Vagina (tissue), 2 donors: Measurements from ENCODE around the gene ZBTB25. TPM values are rescaled to one million over a fixed set of nuclear protein-coding genes. Genes with fewer than 3 reads are reported as not detected.
A peak's percentile ranks its signal among the peaks of the same experiment; 100 is the strongest.

Source experiments
- DNase-seq, 2 donors: peaks; one replicate each; pipeline ENCODE4 v3.0.0-alpha.2; 2017; ENCODE audit errors: extremely low spot score in 2 of 2
- H3K27ac ChIP-seq: fragments of 200-600 bp; sonication (generic); one replicate; pipeline ENCODE4 v1.5.1; 2019
- H3K27me3 ChIP-seq: fragments of 200-600 bp; sonication (generic); one replicate; pipeline ENCODE4 v1.5.1; 2019
- H3K36me3 ChIP-seq, 2 donors: fragments of 200-600 bp; sonication (generic); one replicate each; pipeline ENCODE4 v1.5.1; 2017 to 2019
- H3K4me1 ChIP-seq: fragments of 200-600 bp; sonication (generic); one replicate; pipeline ENCODE4 v1.5.1; 2019
- H3K4me3 ChIP-seq, 2 donors: fragments of 200-600 bp; sonication (generic); 1 replicate in 1 of 2; 2 replicates in 1 of 2; pipeline ENCODE4 v1.5.1; 2016 to 2019
- H3K9me3 ChIP-seq: fragments of 200-600 bp; sonication (generic); one replicate; pipeline ENCODE4 v1.5.1; 2019
- POLR2A ChIP-seq, 2 donors: fragments of 450-650 bp; IDR thresholded peaks; one replicate each; pipeline ENCODE4 v1.6.1; 2017; ENCODE audit warnings: antibody characterized with exemption in 2 of 2, mild to moderate bottlenecking in 2 of 2, moderate library complexity in 2 of 2
- POLR2AphosphoS5 ChIP-seq, 2 donors: sonication (generic); formaldehyde crosslinking; IDR thresholded peaks; one replicate each; pipeline ENCODE4 v1.9.0; 2017; ENCODE audit warnings: antibody characterized with exemption in 2 of 2, mild to moderate bottlenecking in 2 of 2, low read depth in 1 of 2; ENCODE audit not compliant: insufficient read depth in 1 of 2
- intact Hi-C: fragments of 100-400 bp; cut with DNase I; formaldehyde crosslinking; loops from one replicate; pipeline ENCODE4 v1.15.1; 2023
- total RNA-seq: library from RNA; depleted of rRNA; stranded (reverse); fragments of >200 nt; gene quantifications from one replicate; pipeline ENCODE4 v1.2.3, GENCODE V29; 2016
- TF ChIP-seq, protein P1 (sequence below), 3 experiments: fragments of 450-650 bp in 2 of 3; fragments of 200-600 bp in 1 of 3; sonication (generic) in 1 of 3; IDR thresholded peaks; one replicate each; pipeline ENCODE4 v1.5.1; 2017 to 2019; ENCODE audit warnings: antibody characterized with exemption in 3 of 3, mild to moderate bottlenecking in 2 of 3, moderate library complexity in 2 of 3

ZBTB25 gene, protein sequence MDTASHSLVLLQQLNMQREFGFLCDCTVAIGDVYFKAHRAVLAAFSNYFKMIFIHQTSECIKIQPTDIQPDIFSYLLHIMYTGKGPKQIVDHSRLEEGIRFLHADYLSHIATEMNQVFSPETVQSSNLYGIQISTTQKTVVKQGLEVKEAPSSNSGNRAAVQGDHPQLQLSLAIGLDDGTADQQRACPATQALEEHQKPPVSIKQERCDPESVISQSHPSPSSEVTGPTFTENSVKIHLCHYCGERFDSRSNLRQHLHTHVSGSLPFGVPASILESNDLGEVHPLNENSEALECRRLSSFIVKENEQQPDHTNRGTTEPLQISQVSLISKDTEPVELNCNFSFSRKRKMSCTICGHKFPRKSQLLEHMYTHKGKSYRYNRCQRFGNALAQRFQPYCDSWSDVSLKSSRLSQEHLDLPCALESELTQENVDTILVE
- total RNA-seq, result 11.3 TPM

DNA sequence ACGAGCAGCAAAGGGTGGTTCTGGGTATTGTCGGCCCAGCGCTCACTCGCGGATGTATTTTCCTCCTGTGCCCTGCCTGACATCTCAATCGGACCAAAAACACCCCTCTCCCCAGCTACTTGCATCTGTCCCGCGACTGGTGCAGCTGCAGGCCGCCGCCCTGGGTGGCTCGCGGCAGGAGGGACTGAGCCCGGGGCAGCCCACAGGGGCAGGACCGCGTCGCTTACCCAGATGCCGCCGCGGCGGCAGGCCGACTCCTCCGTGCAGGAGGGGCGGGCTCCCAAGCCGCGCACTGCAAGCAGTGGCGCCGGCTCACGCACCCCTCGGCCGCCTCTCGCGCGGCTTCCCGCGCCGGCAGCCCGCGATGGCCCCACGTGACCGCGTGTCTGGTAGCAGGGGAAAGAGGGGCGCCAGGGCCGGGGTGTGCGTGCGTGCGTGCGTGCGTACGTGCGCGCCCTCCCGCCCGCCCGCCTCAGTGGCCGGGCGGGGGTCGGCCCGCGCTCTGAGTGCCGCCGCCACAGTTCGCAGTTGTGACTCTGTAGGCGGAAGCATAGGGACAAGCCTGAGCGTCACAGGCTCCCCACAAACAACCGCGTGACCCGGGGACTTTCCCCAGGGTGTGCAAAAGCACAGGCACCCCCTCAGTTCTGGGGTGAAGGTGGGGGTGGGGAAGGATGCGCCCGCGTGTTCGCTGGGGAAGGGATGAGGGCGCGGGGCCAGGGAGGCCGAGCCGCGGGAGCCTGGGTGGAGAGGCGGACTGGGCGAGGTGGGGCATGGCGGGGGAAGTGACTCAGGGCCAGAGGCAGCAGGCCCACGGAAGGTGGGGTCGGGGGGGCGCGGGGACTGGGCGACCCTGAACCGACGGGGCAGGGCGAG lies at the start of gene ZBTB25:
TSS of gene ZBTB25 (minus strand) at position 405 of the 876 bp plus-strand sequence. CDS start 13,305 bp downstream, outside the sequence.
- Histone ChIP-seq H3K36me3 (no peaks in the 10 kb centered on the region), H3K9me3 (no peaks in the 10 kb centered on the region), H3K4me1 (peaks cover 67% of the 10 kb centered on the region), H3K4me3 (peak within 1 kb of the TSS; percentile 68 to 90), H3K27ac (peak within 1 kb of the TSS; percentile 94), H3K27me3 (no peaks in the 10 kb centered on the region)
- intact Hi-C loops, result no loop called here
- TF ChIP-seq, protein P1, sequence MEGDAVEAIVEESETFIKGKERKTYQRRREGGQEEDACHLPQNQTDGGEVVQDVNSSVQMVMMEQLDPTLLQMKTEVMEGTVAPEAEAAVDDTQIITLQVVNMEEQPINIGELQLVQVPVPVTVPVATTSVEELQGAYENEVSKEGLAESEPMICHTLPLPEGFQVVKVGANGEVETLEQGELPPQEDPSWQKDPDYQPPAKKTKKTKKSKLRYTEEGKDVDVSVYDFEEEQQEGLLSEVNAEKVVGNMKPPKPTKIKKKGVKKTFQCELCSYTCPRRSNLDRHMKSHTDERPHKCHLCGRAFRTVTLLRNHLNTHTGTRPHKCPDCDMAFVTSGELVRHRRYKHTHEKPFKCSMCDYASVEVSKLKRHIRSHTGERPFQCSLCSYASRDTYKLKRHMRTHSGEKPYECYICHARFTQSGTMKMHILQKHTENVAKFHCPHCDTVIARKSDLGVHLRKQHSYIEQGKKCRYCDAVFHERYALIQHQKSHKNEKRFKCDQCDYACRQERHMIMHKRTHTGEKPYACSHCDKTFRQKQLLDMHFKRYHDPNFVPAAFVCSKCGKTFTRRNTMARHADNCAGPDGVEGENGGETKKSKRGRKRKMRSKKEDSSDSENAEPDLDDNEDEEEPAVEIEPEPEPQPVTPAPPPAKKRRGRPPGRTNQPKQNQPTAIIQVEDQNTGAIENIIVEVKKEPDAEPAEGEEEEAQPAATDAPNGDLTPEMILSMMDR (IDR thresholded peaks at IDR 0.05), result no peak
- TF ChIP-seq POLR2AphosphoS5 (IDR thresholded peaks at IDR 0.05; ENCODE audit: insufficient read depth in 1 of 2, low read depth in 1 of 2) (peak; percentile 17 to 83), POLR2A (IDR thresholded peaks at IDR 0.05) (peak in 1 of 2 donors; percentile 58)
- DNase-seq, result peak in 1 of 2 donors; percentile 95

DNA sequence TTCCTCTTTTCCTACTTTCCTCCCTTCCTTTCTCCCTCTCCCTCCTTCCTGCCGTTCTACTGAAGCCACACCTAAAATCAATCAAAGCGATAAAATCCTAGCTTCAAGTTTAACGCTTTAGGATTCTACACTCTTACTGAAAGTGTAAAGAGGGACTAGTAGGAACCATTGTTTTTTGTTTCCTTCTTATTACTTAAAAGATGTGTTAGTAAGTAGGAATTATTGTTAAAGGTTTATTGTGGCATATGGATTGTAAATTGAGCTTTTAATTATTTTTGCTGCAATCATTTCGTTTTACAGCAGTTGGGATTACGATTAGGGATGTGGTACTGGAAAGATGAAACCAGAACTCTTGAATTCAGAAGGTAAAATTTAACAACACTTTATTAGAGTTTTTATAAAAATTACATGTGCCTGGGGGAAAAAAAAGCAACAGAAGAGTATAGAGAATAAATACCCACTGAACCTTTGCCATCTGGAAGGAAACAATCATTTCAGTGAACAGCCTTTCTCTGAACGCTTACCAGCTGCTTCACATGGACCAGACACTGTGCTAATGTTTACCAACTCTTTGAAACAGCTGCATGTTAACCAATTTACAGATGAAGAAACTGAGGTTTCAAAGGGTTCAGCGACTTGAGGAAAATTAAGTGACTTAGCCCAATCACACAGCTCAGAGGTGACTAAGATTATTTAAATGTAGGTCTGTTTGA lies 47.1 kb upstream of the ZBTB25 start:
- Histone ChIP-seq H3K4me1 (peaks cover 16% of the 10 kb centered on the region), H3K36me3 (no peaks in the 10 kb centered on the region), H3K4me3 (no peak overlapping the region), H3K9me3 (no peaks in the 10 kb centered on the region), H3K27ac (peak overlapping the region; percentile 4), H3K27me3 (no peaks in the 10 kb centered on the region)
- DNase-seq, result no peak
- no peak for TF ChIP-seq POLR2A (IDR thresholded peaks at IDR 0.05)
- TF ChIP-seq, protein P1 (IDR thresholded peaks at IDR 0.05), result no peak
- no peak for TF ChIP-seq POLR2AphosphoS5 (IDR thresholded peaks at IDR 0.05; ENCODE audit: insufficient read depth in 1 of 2, low read depth in 1 of 2)
- intact Hi-C loops, result no loop called here

DNA sequence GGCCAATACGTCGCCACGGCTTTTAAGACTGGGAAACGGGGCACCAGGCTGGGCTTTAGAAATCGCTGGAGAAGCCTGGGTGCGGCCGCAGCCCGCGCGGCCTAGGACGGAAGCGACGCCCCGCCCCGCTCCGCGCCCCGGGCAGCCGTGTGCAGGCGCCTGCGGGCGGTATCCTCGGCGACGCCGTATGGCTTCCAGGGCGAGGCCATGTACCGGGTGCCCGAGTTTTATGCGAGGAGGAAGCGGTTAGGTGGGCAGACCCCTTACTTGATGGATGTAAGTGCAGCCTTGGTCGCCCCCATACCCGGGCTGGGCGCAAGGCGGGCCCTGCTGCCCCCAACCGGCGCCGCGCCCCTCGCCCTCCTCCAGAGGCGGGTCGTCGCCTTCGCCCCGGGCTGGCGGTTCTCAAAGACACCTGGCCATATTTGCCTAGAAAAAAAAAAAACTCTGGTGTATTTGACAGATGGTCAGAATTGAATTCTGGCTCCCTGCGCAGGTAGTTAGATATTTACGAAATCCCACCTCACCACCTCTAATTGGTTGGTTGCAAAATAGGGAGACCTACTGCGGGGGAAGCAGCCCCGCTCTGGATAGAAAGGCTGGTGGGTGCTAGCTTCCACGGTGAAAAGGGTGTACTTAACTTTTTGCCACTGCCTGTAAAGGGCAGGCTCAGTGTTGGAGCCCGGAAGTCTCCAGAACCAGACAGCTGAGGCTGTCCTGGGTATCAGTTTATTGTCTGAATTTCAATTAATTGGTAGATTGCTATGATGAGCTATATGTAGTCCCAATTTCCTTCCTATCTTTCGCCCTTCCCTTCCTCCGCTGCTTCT lies 46.4 kb upstream of the ZBTB25 start, which contains the start of gene PPP1R36:
TSS of gene PPP1R36 (plus strand) at position 171 of the 830 bp plus-strand sequence. CDS start at position 208, 37 bp downstream.
- no peaks in the 10 kb centered on the region for H3K9me3 ChIP-seq
- DNase-seq, result no peak
- H3K4me3 ChIP-seq, result peak within 1 kb of the TSS; percentile 34 to 44
- H3K27me3 ChIP-seq, result no peaks in the 10 kb centered on the region
- peaks cover 16% of the 10 kb centered on the region for H3K4me1 ChIP-seq
- H3K36me3 ChIP-seq, result no peaks in the 10 kb centered on the region
- H3K27ac ChIP-seq, result peak within 1 kb of the TSS; percentile 4
- TF ChIP-seq POLR2A (IDR thresholded peaks at IDR 0.05), result no peak
- TF ChIP-seq POLR2AphosphoS5 (IDR thresholded peaks at IDR 0.05; ENCODE audit: insufficient read depth in 1 of 2, low read depth in 1 of 2), result no peak
- TF ChIP-seq, protein P1 (IDR thresholded peaks at IDR 0.05), result no peak
- intact Hi-C loops, result no loop called here

DNA sequence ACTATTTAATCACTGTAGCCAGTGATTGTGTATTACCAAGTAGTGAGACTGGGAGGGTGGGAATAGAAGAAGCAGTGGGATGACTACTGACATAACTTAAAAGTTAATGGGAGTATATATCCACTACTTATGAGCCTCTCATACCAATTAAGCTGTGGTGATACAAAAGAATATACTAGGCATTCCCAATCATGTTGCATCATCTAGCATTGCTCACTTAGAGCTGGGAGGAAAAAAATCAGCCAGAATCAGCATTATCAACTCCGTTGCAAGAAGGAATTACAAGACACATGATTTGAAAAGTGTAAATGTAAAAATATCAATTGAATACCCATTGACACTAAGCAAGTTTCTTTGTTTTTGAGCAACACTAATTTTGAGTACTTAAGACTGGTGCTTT lies 45.4 kb upstream of the ZBTB25 start:
- no peaks in the 10 kb centered on the region for H3K27me3 ChIP-seq
- intact Hi-C loops, result no loop called here
- H3K27ac ChIP-seq, result no peak overlapping the region
- no peaks in the 10 kb centered on the region for H3K36me3 ChIP-seq
- peaks cover 16% of the 10 kb centered on the region for H3K4me1 ChIP-seq
- no peak for DNase-seq
- H3K9me3 ChIP-seq, result no peaks in the 10 kb centered on the region
- H3K4me3 ChIP-seq, result no peak overlapping the region
- TF ChIP-seq POLR2AphosphoS5 (IDR thresholded peaks at IDR 0.05; ENCODE audit: insufficient read depth in 1 of 2, low read depth in 1 of 2), result no peak
- TF ChIP-seq, protein P1 (IDR thresholded peaks at IDR 0.05), result no peak
- no peak for TF ChIP-seq POLR2A (IDR thresholded peaks at IDR 0.05)
